ENCODE results near the gene CRIP3. TPM values are rescaled to one million over a fixed set of nuclear protein-coding genes. Genes with fewer than 3 reads are reported as not detected.

The CRIP3 gene
- total and polyA plus RNA-seq, 9 donors = 0.80 to 2.6 (median 1.7) TPM

DNA sequence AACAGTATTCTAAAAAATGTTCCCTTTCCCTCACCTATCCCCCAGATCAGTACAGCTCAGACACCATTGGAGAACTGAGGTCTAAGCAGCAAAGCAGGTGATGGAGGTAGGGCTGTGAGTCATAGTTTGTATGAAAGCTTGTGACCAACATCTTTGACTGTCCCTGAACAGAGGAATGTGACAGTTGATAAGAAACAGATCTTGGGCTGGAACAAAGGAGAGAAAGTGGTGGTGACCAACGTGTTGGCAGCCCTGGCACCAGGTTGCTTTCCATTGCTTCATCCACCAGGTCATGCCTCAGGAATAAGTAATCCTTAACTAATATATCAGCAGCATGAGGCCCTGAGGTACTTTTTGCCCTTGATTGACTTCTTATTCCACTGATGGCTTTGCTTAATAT lies 19.9 kb upstream of the CRIP3 start:
- no peaks in the 10 kb centered on the region for H3K9me3 ChIP-seq
- DNase-seq = no peak
- H3K36me3 ChIP-seq = no peaks in the 10 kb centered on the region
- 37 to 56% (median 50%) methylated on average over 1 of the region's 1 CpG for whole genome bisulfite sequencing, 3 donors
- no peak overlapping the region for H3K27ac ChIP-seq
- no peak for TF ChIP-seq POLR2A (IDR thresholded peaks at IDR 0.05)
- no peak for TF ChIP-seq EP300 (IDR thresholded peaks at IDR 0.05)
- TF ChIP-seq, protein P1, sequence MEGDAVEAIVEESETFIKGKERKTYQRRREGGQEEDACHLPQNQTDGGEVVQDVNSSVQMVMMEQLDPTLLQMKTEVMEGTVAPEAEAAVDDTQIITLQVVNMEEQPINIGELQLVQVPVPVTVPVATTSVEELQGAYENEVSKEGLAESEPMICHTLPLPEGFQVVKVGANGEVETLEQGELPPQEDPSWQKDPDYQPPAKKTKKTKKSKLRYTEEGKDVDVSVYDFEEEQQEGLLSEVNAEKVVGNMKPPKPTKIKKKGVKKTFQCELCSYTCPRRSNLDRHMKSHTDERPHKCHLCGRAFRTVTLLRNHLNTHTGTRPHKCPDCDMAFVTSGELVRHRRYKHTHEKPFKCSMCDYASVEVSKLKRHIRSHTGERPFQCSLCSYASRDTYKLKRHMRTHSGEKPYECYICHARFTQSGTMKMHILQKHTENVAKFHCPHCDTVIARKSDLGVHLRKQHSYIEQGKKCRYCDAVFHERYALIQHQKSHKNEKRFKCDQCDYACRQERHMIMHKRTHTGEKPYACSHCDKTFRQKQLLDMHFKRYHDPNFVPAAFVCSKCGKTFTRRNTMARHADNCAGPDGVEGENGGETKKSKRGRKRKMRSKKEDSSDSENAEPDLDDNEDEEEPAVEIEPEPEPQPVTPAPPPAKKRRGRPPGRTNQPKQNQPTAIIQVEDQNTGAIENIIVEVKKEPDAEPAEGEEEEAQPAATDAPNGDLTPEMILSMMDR (IDR thresholded peaks at IDR 0.05) = no peak
- H3K4me1 ChIP-seq (ENCODE audit: insufficient read depth) = no peaks in the 10 kb centered on the region
- H3K4me3 ChIP-seq = no peak overlapping the region
- no peaks in the 10 kb centered on the region for H3K27me3 ChIP-seq
- intact Hi-C loops (cut with DNase I) = no loop called here

DNA sequence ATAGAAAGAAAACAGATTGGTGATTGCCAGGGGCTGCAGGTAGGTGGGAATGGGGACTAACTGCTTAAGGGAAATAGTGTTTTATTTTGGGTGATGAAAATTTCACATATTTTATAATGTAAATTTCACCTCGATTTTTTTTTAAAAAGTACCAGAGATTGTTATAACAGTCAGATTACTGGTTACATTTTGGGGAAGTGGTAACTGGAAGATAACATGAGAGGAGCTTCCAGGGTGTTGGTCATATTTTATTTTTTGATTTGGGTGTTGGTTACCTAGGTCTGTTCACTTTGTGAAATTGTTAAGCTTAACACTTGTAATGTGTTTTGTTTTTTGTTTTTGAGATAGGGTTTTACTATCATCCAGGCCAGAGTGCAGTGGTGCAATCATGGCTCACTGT lies 17.2 kb upstream of the CRIP3 start:
- H3K36me3 ChIP-seq = no peaks in the 10 kb centered on the region
- H3K9me3 ChIP-seq = no peaks in the 10 kb centered on the region
- TF ChIP-seq EP300 (IDR thresholded peaks at IDR 0.05) = no peak
- TF ChIP-seq, protein P1 (IDR thresholded peaks at IDR 0.05) = no peak
- TF ChIP-seq POLR2A (IDR thresholded peaks at IDR 0.05) = no peak
- no peaks in the 10 kb centered on the region for H3K4me1 ChIP-seq (ENCODE audit: insufficient read depth)
- H3K27me3 ChIP-seq = no peaks in the 10 kb centered on the region
- 79 to 87% (median 84%) methylated on average over 1 of the region's 1 CpG for WGBS, 3 donors
- intact Hi-C loops (cut with DNase I) = loop anchor here in 1 of 4 donors (2.0 kb wide), 1 partner anchor 53 kb away; no protein-coding TSS in a partner anchor
- no peak overlapping the region for H3K27ac ChIP-seq
- H3K4me3 ChIP-seq = no peak overlapping the region
- DNase-seq = no peak

DNA sequence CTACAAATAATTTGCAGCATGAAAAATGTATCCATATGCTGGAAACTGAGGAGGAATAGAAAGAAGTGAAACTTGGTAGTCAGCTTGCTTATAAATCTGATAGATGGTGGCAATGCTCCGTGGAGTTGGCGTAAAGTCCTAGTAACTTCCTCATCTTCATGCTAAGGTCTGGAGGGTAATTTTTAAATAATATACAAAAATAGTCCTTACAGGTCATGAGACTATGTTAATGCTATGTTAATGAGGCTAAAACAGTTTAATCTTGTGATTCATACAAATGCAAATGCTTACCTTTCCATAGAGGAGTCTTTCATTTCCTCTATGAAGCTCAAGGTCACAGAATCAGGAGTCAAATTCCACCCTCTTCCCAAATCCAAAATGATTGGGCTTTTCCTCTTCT lies 9.4 kb upstream of the CRIP3 start:
- H3K4me1 ChIP-seq (ENCODE audit: insufficient read depth) = no peaks in the 10 kb centered on the region
- H3K27ac ChIP-seq = no peak overlapping the region
- no peaks in the 10 kb centered on the region for H3K36me3 ChIP-seq
- no peak for DNase-seq
- intact Hi-C loops (cut with DNase I) = no loop called here
- no peaks in the 10 kb centered on the region for H3K27me3 ChIP-seq
- 91 to 95% (median 92%) methylated on average over 2 of the region's 2 CpGs for WGBS, 3 donors
- H3K4me3 ChIP-seq = no peak overlapping the region
- TF ChIP-seq, protein P1 (IDR thresholded peaks at IDR 0.05) = no peak
- H3K9me3 ChIP-seq = no peaks in the 10 kb centered on the region

DNA sequence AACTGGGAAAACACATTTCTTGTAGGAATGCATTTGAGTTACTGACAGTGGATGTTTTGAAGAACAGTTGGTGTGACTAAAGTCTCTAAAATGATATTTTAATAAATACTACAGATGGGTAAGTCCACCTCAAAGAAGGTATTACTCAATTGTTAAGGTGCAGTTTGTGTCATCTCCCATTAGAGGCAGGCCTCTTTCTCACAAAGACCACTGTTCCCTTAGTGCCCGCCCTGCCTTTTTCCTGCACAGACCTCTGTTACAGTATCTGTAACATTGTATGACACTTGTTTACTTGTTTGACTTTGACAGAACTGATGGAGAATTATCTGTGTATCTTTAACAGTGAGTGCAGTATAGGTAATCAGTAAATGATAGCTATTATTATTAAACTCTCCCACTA lies 5.2 kb upstream of the CRIP3 start:
- no peaks in the 10 kb centered on the region for H3K4me1 ChIP-seq (ENCODE audit: insufficient read depth)
- DNase-seq = no peak
- no peaks in the 10 kb centered on the region for H3K36me3 ChIP-seq
- intact Hi-C loops (cut with DNase I) = no loop called here
- H3K27me3 ChIP-seq = no peaks in the 10 kb centered on the region
- TF ChIP-seq, protein P1 (IDR thresholded peaks at IDR 0.05) = no peak
- TF ChIP-seq EP300 (IDR thresholded peaks at IDR 0.05) (no peak), POLR2A (IDR thresholded peaks at IDR 0.05) (no peak)
- no peaks in the 10 kb centered on the region for H3K9me3 ChIP-seq
- no peak overlapping the region for H3K4me3 ChIP-seq
- H3K27ac ChIP-seq = no peak overlapping the region
- 88 to 94% (median 92%) methylated on average over 1 of the region's 1 CpG for WGBS, 3 donors

DNA sequence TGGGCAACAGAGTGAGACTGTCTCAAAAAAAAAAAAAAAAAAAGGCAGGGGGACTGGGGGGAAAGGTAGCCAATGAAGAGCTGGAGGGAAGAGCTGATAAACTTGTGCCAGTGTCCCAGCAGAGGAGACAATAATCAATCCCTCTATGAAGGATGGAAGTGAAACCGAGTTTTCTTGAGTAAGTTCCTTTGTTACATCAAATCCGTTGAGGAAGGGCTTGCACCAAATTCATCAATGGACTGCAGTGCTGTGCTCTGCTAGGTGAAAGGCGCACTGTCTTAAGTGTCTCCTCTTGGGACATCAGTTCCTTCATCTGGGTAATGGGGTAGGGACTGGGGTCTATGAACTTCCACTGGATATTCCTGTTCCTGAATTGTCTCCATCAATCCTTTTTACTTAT lies 3.0 kb upstream of the CRIP3 start:
- TF ChIP-seq, protein P1 (IDR thresholded peaks at IDR 0.05) = no peak
- no peak for TF ChIP-seq POLR2A (IDR thresholded peaks at IDR 0.05)
- TF ChIP-seq EP300 (IDR thresholded peaks at IDR 0.05) = no peak
- no peak overlapping the region for H3K27ac ChIP-seq
- 75 to 83% (median 79%) methylated on average over 3 of the region's 3 CpGs for WGBS, 3 donors
- H3K9me3 ChIP-seq = no peaks in the 10 kb centered on the region
- intact Hi-C loops (cut with DNase I) = no loop called here
- H3K36me3 ChIP-seq = no peaks in the 10 kb centered on the region
- no peaks in the 10 kb centered on the region for H3K27me3 ChIP-seq
- H3K4me1 ChIP-seq (ENCODE audit: insufficient read depth) = peaks cover 4% of the 10 kb centered on the region
- no peak overlapping the region for H3K4me3 ChIP-seq
- DNase-seq = no peak
